Measurements from ENCODE around the gene FHOD1. TPM values are rescaled to one million over a fixed set of nuclear protein-coding genes. Genes with fewer than 3 reads are reported as not detected.

FHOD1 gene
- total and polyA plus RNA-seq, 2 of the 13 experiments (the other 11 are each of a cell fraction or from before 2014, with no cell fraction given) = 20.0 to 20.8 TPM

GRCh38 chr16:67183627-67184452 is 63.4 kb downstream of the FHOD1 start, which contains the start of gene MATCAP1 (continued):
- TF ChIP-seq ZC3H4 (CRISPR knock-in tag; IDR thresholded peaks at IDR 0.05; ENCODE audit: borderline replicate concordance) = no peak
- TF ChIP-seq KDM6A (CRISPR knock-in tag; IDR thresholded peaks at IDR 0.05; ENCODE audit: low read depth) = no peak
- peak; percentile 66; the same call in 1 of the 2 replicates for TF ChIP-seq PCBP1 (IDR thresholded peaks at IDR 0.05; ENCODE audit: borderline replicate concordance, low read depth, low read length)
- no peak for TF ChIP-seq ZNF737 (CRISPR knock-in tag; IDR thresholded peaks at IDR 0.05; ENCODE audit: borderline replicate concordance)
- TF ChIP-seq HIVEP1 (CRISPR knock-in tag; IDR thresholded peaks at IDR 0.05) = no peak; the same call in 1 of the 2 replicates
- 0 out of 2 replicates have a peak, but pooled peaks have one; percentile 7 for TF ChIP-seq ZNF589 (CRISPR knock-in tag; conservative IDR thresholded peaks at IDR 0.05)
- no peak for TF ChIP-seq HMG20A (CRISPR knock-in tag; IDR thresholded peaks at IDR 0.05; ENCODE audit: borderline replicate concordance)
- TF ChIP-seq ZNF530 (CRISPR knock-in tag; IDR thresholded peaks at IDR 0.05; ENCODE audit: low read depth) = no peak
- TF ChIP-seq HOXA5 (CRISPR knock-in tag; IDR thresholded peaks at IDR 0.05) = peak; percentile 97
- peak; percentile 20 for TF ChIP-seq DBP (CRISPR knock-in tag; IDR thresholded peaks at IDR 0.05; ENCODE audit: not compliant biosample characterization)
- peak; percentile 43; the same call in 1 of the 2 replicates for TF ChIP-seq HES4 (CRISPR knock-in tag; IDR thresholded peaks at IDR 0.05; ENCODE audit: borderline replicate concordance)
- TF ChIP-seq, protein P1, sequence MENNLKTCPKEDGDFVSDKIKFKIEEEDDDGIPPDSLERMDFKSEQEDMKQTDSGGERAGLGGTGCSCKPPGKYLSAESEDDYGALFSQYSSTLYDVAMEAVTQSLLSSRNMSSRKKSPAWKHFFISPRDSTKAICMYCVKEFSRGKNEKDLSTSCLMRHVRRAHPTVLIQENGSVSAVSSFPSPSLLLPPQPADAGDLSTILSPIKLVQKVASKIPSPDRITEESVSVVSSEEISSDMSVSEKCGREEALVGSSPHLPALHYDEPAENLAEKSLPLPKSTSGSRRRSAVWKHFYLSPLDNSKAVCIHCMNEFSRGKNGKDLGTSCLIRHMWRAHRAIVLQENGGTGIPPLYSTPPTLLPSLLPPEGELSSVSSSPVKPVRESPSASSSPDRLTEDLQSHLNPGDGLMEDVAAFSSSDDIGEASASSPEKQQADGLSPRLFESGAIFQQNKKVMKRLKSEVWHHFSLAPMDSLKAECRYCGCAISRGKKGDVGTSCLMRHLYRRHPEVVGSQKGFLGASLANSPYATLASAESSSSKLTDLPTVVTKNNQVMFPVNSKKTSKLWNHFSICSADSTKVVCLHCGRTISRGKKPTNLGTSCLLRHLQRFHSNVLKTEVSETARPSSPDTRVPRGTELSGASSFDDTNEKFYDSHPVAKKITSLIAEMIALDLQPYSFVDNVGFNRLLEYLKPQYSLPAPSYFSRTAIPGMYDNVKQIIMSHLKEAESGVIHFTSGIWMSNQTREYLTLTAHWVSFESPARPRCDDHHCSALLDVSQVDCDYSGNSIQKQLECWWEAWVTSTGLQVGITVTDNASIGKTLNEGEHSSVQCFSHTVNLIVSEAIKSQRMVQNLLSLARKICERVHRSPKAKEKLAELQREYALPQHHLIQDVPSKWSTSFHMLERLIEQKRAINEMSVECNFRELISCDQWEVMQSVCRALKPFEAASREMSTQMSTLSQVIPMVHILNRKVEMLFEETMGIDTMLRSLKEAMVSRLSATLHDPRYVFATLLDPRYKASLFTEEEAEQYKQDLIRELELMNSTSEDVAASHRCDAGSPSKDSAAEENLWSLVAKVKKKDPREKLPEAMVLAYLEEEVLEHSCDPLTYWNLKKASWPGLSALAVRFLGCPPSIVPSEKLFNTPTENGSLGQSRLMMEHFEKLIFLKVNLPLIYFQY (CRISPR knock-in tag; IDR thresholded peaks at IDR 0.05; ENCODE audit: borderline replicate concordance) = no peak
- 0 out of 2 replicates have a peak, but pooled peaks have one; percentile 58 for TF ChIP-seq ZNF317 (CRISPR knock-in tag; IDR thresholded peaks at IDR 0.05)
- peak; percentile 43; the same call in 1 of the 2 replicates for TF ChIP-seq ZBTB49 (CRISPR knock-in tag; IDR thresholded peaks at IDR 0.05; ENCODE audit: borderline replicate concordance)
- TF ChIP-seq ARNT2 (CRISPR knock-in tag; IDR thresholded peaks at IDR 0.05; ENCODE audit: low read depth) = no peak; the same call in 1 of the 2 replicates
- TF ChIP-seq ATM (IDR thresholded peaks at IDR 0.05; ENCODE audit: borderline replicate concordance) = no peak
- no peak for TF ChIP-seq PAF1 (CRISPR knock-in tag; IDR thresholded peaks at IDR 0.05)
- TF ChIP-seq, protein P2, sequence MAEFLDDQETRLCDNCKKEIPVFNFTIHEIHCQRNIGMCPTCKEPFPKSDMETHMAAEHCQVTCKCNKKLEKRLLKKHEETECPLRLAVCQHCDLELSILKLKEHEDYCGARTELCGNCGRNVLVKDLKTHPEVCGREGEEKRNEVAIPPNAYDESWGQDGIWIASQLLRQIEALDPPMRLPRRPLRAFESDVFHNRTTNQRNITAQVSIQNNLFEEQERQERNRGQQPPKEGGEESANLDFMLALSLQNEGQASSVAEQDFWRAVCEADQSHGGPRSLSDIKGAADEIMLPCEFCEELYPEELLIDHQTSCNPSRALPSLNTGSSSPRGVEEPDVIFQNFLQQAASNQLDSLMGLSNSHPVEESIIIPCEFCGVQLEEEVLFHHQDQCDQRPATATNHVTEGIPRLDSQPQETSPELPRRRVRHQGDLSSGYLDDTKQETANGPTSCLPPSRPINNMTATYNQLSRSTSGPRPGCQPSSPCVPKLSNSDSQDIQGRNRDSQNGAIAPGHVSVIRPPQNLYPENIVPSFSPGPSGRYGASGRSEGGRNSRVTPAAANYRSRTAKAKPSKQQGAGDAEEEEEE (CRISPR knock-in tag; IDR thresholded peaks at IDR 0.05; ENCODE audit: borderline replicate concordance) = no peak
- TF ChIP-seq ZNF878 (CRISPR knock-in tag; IDR thresholded peaks at IDR 0.05) = no peak; the same call in 1 of the 2 replicates
- peak; percentile 92; the same call in 1 of the 2 replicates for TF ChIP-seq ZNF709 (CRISPR knock-in tag; IDR thresholded peaks at IDR 0.05)
